Fibroblast of skin of abdomen (primary cell): Measurements from ENCODE around the gene CYTH1.

Experiments
- DNase-seq: peaks from one replicate; pipeline ENCODE4 v3.0.0-alpha.2; 2013

CYTH1 gene

DNA sequence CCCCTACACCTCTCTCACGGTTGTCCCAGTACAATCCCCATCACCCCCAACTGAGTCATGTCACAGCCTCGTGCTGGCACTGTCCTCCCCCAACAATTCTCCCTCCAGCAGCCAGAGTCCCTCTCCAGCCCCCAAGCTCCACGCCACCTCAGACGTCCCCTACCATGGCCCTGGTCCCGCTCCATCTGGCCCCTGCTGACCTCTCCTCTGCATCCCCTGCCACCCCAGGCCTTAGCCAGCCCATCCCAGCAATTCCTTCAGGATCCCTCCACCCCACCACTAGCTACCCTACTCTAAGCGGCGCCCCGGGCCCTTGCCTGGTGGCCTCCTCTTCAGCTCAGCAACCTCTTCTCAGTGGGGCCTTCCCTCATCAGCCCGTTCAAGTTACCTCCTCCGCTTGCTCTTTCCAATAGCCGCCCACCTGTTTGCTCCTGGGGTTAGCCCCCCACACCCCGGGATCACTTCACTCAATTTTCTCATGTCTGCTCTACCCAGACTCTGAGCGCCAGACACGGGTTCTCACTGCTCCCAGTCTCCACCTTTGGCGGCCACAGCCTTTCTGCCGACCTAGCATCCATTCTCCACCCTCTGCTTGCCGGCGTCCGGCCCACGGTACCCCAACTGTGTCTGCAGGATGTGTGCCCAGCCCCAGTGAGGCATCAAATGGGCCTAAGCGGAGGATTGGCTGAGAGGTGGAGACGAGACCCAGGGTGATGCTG is 112.7 kb downstream of the CYTH1 start:
- DNase-seq: no peak

DNA sequence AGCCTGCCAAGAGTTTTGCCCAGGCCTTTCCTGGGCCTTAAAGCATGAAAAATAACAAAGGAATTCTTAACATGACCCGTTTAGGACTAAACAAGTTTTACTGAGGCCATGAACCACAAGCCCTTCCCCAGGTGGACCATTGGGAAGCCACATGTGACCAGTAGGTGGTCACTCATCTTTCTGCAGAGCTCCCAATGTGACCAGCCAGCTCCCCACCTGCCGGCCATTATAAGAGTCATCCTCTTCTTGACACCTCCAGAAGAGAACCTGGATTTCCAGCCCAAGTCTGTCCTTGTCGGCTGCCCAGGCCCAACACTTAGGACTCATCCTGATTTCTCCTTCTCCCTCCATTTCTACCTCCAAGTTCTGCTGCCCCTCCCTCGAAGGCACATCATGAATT is 113.2 kb downstream of the CYTH1 start:
- no peak for DNase-seq

DNA sequence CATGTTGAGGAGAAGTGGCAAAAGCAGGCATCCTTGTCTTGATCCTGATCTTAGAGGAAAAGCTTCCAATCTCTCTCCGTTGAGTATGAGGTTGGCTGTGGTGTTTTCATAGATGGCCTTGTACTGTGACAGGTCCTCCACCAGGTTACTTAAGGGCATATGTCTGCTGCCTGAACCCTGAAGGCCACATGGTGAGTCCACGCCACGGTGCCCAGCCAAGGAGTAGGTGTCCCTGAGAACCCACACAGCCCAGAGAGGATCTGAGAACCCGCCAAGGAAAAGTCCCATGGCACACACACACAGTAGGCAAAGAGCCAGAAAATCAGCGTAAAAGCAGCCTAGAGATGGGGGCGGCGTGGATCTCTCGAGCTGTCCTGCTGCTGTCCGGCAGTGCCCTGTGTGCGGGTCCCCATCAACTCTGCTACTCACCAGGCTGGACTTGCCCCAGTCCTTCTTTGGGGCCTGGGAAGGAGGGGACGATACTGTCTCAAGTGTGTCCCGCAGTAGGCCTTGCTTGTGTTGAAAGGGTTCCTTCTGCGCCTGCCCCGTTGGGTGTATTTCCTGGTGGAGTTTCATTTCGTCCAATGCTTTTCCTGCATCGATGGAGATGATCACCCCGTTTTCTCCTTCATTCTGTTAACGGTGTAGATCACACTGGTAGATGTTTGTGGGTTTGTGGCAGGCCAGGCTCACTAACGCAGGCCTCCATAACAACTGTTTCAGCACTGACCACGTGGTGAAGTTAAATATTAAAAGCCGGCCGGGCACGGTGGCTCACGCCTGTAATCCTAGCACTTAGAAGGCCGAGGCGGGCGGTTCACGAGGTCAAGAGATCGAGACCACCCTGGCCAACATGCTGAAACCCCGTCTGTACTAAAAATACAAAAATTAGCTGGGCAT is 114.1 kb downstream of the CYTH1 start:
- DNase-seq: no peak

DNA sequence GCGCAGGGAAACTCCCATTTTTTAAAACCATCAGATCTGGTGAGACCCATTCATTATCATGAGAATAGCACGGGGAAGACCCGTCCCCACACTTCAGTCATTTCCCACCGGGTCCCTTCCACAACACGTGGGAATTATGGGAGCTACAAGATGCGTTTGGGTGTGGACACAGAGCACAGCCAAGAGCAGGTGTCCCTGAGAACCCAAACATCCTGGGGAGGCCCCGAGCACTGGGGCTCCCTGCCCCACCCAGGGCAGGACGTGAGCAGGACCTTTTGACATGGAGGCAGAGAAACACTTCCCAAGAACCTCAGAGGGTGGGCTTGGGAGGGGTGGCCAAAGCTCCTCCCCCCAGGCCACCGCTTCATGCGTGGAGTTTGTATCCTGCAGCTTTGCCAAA is 115.0 kb downstream of the CYTH1 start:
- DNase-seq: no peak

DNA sequence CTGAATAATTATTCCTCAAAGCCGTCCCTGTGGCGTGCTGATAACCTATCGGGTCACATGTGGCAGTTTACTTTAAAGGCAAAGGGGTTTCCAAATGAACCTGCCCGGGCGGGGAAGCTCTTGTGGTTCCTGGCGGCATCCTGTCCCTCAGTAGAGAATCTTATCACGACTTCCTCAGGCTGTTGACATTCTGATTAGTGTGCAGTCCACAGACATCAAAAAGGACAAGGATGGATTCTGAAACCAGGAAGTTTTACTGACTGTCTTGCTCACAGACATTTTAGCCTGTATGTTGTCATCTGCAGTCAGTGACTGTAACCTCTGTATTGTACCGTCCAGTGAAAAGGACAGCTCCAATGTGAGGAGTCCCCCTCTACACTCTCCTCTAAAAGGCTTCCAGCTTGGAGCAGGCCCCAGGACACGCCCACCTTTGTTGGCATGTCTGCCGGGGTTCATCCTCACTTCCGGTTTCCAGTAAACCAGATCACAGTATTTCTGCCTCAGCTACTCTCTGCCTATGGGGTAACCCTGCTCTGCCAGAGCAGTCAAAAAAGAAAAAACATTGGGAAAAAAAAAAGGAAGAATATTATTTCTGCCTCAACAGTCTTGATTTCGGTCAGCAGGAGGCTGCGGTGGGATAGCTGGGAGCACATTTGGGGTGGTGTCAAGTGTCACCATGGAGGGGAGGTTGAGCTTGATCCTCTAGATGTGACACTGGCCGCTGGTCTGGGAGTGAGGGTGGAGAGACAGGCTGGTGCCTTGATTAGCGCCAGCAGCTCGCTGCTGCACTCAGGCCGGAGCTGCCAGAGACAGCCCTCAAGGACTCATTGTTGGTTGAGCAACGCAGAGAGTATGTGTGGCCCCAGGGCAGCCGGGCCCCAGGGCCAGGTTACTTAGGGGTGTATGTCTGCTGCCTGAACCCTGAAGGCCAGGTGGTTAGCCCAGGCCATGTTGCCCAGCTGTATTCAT is 115.8 kb downstream of the CYTH1 start:
- peak; percentile 15 for DNase-seq

DNA sequence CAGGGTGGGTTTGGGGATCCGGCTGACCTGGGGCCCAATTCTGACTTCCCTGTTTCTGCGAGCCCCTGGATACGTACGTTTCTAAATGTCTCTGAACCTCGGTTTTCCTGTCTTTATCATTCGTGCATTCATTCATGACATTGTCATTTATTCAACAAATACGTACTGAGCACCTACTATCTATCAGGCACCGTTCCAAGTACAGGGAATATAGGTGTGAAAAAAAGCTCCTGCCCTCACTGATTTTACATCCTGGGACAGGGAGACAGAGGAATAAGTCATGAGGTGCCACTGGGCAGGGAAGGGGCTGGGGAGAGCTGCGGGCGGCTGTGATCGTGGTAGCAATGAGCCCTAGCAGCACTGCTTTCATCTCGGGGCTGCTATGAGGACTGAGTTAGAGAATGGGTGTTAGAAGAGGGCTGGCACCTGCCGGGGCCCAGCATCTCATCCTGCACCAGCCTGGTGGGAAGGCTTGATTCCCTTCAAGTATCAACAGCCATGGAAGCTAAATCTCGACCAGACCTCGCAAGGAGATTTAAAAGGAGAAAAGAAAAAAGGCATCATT is 116.6 kb downstream of the CYTH1 start:
- DNase-seq: no peak

DNA sequence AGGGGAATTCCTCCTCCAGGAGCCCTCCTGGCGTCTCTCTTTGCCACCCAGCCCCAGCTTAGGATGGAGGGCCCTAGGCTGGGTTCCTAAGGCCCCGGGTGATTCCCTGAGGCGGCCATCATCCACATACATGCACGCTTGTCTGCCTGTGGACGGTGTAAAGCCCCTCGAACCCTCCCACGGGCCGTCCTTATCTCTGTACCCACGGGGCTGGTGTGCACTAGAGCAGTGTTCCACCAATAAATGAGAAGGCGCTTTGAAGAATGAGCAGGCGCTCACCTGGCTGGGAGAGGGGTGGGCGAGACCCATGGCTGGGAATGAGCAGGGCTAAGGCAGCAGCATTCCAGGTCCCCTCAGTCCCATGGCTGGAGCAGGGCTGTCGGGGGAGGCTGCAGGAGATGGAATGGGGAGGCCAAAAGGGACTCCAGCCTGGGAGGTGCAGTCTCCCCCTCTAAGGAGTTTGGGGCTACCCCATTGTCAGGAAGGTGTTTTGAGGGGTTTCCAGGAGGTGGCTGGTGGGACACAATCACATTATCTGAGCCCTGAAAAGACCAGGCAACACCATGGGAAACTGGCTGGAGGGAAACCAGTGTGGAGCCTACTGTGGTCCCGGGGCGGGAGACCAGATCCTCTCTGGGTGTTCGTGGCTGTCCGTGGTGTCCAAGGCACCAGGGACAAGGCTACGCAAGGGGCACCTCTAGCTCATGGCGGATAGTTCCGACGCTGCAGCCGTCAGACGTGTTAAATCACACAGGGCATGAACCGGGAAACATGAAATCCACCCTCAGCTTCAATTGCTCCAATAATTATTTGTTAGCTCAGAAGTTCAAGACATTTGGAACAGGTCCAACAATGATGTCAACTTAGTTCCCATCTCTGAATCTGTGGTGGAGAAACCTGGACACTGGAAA is 117.3 kb downstream of the CYTH1 start:
- peak; percentile 11 for DNase-seq

DNA sequence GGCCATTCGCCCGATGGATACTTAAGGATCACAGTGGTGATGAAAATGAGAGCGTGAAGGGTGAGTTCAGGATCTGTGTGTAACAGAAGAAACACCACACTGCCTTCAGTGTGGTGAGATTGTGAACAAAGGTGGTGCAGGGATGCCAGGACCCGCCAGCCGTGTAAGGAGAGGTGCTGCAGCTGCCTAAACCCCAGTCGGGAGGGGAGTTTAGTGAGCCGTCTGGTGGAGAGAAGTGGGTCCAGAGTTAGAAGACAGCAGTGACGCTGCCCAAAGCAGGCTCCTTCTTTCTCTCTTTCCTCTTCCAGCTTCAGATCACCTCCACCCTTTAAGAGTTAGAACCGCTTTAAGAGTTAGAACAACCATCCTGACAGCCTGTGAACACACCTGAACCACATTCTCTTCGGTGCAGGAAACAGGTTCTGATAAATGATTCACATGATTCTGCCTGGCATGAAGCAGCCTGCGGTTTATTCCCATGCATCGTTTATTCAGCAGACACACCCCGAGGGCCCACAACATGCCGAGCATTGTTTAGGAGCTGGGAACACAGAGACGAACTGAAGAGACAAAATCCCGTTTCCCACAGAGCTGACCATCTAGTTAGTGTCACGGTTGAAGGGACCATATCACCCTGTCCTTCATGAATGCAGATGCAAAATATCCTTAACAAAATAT is 120.8 kb downstream of the CYTH1 start:
- DNase-seq: no peak

DNA sequence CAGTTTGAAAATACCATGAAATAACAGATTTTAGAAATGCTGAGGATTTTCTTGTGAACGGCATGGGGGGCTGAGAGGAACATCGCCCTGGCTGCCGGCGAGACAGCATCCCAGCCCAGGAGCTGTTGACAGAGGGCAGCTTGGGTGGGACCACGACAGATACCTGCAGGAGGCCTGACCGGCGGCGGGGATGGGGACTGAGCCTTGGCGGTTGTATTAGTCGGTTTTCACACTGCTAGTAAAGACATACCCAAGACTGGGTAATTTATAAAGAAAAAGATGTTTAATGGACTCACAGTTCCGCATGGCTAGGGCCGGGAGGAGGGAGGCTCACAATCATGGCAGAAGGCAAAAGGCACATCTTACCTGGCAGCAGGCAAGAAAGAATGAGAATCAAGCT is 122.5 kb downstream of the CYTH1 start:
- no peak for DNase-seq

DNA sequence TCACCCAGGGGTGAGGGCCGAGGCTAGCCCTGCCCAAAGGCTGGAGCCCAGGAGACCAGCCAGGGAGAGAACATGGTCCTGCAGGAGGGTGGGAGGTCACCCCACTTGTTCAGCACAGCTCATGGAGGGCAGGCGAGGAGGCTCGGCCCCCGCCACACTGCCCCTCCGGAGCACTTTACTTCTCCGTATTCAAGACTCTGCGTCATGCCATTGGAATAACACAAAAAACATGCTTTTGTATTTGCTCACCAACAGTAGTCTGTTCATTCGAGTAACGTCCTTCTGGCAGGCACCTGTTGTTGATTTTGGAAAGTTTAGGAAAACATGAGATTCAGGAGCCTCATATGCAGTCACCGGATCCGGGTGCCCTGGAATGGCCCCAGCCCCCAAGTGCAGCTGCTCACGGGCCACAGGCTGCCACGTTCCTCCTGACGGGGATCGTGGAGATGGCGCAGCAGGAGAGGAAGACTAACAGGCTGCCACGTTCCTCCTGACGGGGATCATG is 123.7 kb downstream of the CYTH1 start:
- peak; percentile 81 for DNase-seq

DNA sequence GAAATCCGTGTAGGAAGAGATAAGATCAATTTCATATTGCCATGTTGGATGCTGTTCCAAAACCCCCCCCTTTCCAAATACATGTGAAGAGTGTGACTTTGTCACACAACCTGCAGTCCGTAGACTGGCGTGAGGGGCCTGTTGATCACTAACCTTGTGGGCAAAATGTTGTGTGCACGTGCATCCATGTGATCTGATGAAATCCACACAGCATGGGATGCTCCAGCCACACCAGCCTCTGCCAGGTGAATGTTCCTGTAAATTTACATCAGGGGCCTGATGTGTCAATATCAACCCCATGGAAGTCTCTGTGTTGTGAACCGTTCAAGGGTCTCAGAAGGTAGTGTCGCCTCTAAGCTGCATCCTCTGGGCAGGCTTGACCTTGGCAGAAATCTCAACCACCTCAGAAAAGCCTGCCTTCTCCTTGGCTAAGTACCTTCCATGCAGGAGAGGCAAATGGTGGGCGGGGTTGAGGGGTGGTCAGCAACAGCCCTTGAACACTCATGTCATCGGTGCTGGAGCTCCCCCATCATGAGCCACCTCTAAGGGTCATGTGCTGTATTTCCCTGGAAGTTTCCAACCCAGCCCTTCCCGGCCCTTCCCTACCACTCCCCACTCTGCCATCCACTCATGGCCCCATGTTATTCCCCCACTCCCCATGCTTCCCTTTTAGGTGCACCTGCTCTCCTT is 126.7 kb downstream of the CYTH1 start:
- no peak for DNase-seq

DNA sequence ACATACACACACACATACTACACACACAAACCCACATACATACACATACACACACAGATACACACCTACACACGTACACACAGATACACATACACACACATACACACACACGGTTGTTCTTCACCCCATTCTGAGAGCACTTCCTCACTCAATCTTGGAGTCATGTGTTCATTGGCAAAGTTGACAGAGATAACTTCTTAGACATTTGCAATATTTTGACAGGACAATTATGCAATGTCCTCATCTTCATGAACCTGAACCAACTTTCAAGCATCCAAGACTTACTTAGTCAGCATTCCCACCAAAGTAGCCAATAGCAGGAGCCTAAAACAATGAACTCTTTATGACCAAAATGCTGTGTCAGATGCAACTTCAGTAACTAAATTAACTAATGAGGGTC is 127.7 kb downstream of the CYTH1 start:
- DNase-seq: no peak

DNA sequence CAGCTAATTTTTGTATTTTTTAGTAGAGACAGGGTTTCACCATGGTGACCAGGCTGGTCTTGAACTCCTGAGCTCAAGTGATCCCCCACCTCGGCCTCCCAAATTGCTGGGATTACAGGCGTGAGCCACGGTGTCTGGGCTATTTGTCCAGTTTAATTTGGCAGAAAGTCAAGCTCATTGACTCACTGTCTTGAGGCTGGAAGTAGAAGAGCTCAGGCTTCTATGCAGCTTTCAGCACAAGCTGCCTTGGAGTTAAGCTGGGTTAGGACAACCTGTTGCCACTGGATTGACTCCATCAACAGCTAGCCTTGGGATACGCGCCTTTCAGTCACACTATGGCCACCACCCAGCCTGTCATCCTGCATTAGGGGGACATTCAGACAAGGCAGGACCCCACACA is 128.7 kb downstream of the CYTH1 start:
- DNase-seq: peak; percentile 39

DNA sequence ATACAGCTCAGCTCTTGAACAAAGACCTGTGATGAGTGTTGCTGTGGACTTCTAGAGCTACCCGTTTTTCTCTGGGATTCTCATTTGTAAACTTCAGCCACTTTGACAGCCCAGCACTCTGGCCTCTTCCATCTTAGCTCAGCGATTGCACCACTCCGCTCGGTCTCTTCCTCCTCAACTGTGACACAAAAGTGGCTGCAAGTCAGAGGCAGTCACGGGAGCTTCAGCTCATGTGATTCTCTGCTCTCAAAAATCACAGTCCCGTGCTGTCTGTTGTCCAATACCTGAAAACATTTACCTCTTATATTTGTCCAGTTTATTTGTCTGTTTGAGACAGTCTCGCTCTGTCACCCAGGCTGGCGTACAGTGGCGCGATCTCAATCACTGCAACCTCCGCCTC is 129.2 kb downstream of the CYTH1 start:
- no peak for DNase-seq

DNA sequence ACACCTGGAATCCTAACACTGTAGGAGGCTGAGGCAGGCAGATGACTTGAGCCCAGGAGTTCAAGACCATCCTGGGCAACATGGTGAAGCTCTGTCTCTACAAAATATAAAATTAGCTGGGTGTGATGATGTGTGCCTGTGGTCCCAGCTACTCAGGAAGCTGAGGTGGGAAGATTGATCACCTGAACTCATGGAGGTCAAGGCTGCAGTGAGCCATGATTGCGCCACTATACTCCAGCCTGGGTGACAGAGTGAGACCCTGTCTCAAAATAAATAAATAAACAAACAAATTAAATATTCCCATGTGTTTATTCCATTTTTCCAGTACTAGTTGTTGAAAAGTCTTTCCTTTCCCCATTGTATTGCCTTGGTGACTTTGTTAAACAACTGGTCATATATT is 130.0 kb downstream of the CYTH1 start:
- no peak for DNase-seq

DNA sequence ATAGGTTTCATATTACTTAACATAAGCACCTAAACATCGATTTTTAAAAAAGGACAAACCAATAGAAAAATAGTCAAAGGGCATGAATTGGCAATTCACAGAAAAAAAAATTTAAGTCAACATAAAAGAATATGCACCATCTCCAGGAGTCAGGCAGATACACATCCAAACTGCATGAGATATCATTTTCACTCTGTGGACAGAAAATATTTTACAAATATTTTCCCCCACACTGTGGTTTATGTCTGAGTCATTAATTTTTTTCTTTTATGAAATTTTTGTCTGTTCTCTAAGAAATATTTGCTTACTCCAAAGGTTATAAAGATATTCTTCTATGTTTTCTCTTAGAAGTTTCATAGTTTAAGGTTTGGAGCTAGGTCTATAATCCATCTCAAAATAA is 130.5 kb downstream of the CYTH1 start:
- DNase-seq: peak; percentile 37

DNA sequence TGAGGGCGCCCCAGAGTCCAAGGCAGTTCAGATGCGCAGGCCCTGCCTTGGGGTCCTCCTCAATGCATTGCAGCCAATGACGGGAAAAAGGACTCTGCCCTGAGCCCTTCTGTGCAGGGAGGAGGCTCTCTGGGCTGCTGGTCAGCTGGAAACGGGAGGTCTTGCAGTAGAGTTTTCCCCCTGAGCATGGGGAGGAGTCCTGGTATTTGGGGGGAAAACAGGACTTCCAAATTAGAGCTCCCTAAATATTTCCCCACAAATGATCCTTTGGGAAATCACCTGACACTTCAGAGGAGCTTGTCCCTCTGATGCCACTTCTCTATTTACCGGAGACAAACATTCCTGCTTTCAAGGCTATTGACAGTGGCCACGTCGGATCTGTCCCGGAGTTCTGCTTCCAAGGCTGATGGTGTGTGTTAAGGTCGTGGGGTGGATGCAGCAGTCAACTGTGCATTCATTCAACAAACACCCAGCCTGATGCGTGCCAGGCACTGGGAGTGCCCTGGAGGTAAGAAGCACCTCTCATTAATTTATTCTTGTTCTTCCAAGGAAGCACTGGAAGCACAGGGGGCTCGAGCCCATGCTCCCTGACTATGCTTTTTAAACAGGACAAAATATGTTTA is 131.9 kb downstream of the CYTH1 start:
- no peak for DNase-seq

DNA sequence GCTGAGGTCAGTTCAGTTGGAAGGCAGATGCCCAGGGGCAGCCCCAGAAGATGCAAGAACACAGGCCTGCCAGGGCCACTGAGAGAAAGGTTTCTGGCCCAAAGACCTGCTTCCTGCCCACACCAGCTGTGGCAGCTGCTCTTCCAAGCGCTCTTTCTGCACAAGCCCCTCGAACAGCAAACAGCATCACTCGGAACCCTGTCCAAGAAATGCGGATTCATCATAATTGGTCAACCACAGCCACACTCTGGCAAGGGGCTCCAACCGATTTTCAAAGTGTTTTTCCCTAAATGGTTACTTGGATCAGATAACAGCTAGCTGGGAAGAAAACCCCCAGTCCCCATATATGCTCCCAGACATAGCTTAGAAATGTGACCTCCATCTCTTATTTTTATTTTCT is 133.8 kb downstream of the CYTH1 start:
- no peak for DNase-seq

DNA sequence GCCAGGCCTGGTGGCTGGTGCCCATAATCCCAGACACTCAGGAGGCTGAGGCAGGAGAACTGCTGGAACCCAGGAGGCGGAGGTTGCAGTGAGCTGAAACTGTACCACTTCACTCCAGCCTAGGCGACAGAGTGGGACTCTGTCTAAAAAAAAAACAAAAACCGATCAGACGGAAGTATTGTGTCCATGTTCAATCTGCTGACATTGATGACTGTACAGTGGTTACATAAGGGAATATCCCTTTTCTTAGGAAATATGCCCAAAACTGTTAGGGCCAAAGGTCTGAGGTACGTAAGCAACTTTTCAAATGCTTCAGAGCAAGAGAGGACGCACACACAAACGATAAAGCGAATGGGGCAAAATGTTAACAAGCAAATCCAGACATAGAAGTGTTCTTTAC is 135.0 kb downstream of the CYTH1 start:
- no peak for DNase-seq
